ENCODE measurements around the gene SPINT3. TPM values are rescaled to one million over a fixed set of nuclear protein-coding genes. Genes with fewer than 3 reads are reported as not detected.

SPINT3 gene
- total and polyA plus RNA-seq, 10 of the 15 experiments (the other 5 are each of a cell fraction or from before 2014, with no cell fraction given): not detected

GRCh38 chr20:45507011-45507820 is 8.2 kb downstream of the SPINT3 start:
- 20% methylated on average over 5 of the region's 5 CpGs for WGBS (ENCODE audit: insufficient coverage, insufficient replicate concordance, low lambda C conversion rate, missing lambda C conversion rate)
- RAD21 ChIA-PET (ENCODE audit: unreplicated experiment): no interaction called here
- TF ChIP-seq NFYB (IDR thresholded peaks at IDR 0.05; ENCODE audit: insufficient read depth, low read depth, low read length) (no peak), ZNF687 (IDR thresholded peaks at IDR 0.05) (no peak), ZBTB11 (CRISPR knock-in tag; IDR thresholded peaks at IDR 0.05) (no peak), IKZF2 (IDR thresholded peaks at IDR 0.05) (peak; percentile 18 to 26; a peak in 1 of 4 replicates), MAX (IDR thresholded peaks at IDR 0.05; ENCODE audit: low read depth, low read length) (no peak), ZNF622 (IDR thresholded peaks at IDR 0.05) (no peak), BHLHE40 (IDR thresholded peaks at IDR 0.05; ENCODE audit: borderline replicate concordance in 1 of 2, low read depth in 2 of 2, low read length in 1 of 2) (peak; percentile 18 to 49; a peak in 1 of 4 replicates), NFIC (IDR thresholded peaks at IDR 0.05; ENCODE audit: low read depth, low read length) (0 out of 2 replicates have a peak, but pooled peaks have one; percentile 24), IKZF1 (conservative IDR thresholded peaks at IDR 0.05) (0 out of 2 replicates have a peak, but pooled peaks have one; percentile 19), IRF4 (IDR thresholded peaks at IDR 0.05; ENCODE audit: low read depth, low read length) (peak; percentile 58; the same call in 1 of the 2 replicates), ZSCAN29 (IDR thresholded peaks at IDR 0.05) (no peak)
- TF ChIP-seq, protein P1, sequence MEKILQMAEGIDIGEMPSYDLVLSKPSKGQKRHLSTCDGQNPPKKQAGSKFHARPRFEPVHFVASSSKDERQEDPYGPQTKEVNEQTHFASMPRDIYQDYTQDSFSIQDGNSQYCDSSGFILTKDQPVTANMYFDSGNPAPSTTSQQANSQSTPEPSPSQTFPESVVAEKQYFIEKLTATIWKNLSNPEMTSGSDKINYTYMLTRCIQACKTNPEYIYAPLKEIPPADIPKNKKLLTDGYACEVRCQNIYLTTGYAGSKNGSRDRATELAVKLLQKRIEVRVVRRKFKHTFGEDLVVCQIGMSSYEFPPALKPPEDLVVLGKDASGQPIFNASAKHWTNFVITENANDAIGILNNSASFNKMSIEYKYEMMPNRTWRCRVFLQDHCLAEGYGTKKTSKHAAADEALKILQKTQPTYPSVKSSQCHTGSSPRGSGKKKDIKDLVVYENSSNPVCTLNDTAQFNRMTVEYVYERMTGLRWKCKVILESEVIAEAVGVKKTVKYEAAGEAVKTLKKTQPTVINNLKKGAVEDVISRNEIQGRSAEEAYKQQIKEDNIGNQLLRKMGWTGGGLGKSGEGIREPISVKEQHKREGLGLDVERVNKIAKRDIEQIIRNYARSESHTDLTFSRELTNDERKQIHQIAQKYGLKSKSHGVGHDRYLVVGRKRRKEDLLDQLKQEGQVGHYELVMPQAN (conservative IDR thresholded peaks at IDR 0.05): no peak

More at GRCh38 chr20:45507011-45507820, 8.2 kb downstream of the SPINT3 start:
- ATAC-seq (peak; percentile 85), DNase-seq (ENCODE audit: low read depth, low spot score) (peak; percentile 17), FAIRE-seq (peak; percentile 54)
- Histone ChIP-seq H3K4me3 (no peak overlapping the region), H3K4me2 (ENCODE audit: control insufficient read depth, insufficient read depth) (no peak overlapping the region; the same call in 1 of the 2 replicates), H3K27me3 (replicated peaks in 1 of 2; ENCODE audit: control insufficient read depth in 2 of 2, insufficient read depth in 2 of 2, low read length in 1 of 2) (peaks cover 0 to 2% of the 10 kb centered on the region in 2 experiments; a peak in 1 of 4 replicates), H3K9me3 (replicated peaks; ENCODE audit: control insufficient read depth, insufficient read depth, low read length) (no peaks in the 10 kb centered on the region; the same call in 2 of the 3 replicates), H3K27ac (ENCODE audit: control insufficient read depth, insufficient read depth) (no peak overlapping the region), H4K20me1 (ENCODE audit: control insufficient read depth, insufficient read depth) (no peaks in the 10 kb centered on the region), H3K4me1 (ENCODE audit: control insufficient read depth, insufficient read depth, low read length) (peaks cover 5% of the 10 kb centered on the region), H3K79me2 (ENCODE audit: control insufficient read depth, insufficient read depth, low read length) (no peaks in the 10 kb centered on the region), H3K9ac (ENCODE audit: control insufficient read depth, insufficient read depth, low read length) (no peak overlapping the region), H2AFZ (ENCODE audit: control insufficient read depth, low read depth, low read length) (no peak overlapping the region), H3K36me3 (ENCODE audit: control insufficient read depth in 2 of 2, insufficient read depth in 2 of 2, low read length in 1 of 2) (no peaks in the 10 kb centered on the region)
- intact Hi-C loops (cut with micrococcal nuclease; ENCODE audit: unreplicated experiment): no loop called here
- ChIA-PET SMC1A (ENCODE audit: uncharacterized antibody, unreplicated experiment) (no interaction called here), CTCF (no interaction called here), POLR2A (no interaction called here)
- no TSS peak for BruUV-seq (replicated peaks)
- in situ Hi-C loops (cut with MboI): no loop called here

All from GM12878 (cell line).